ENCODE results near the gene CRELD2. TPM values are rescaled to one million over a fixed set of nuclear protein-coding genes. Genes with fewer than 3 reads are reported as not detected.

The CRELD2 gene
- polyA plus RNA-seq, 12 donors: 11.1 to 29.8 (median 18.2) TPM; not detected in 1

DNA sequence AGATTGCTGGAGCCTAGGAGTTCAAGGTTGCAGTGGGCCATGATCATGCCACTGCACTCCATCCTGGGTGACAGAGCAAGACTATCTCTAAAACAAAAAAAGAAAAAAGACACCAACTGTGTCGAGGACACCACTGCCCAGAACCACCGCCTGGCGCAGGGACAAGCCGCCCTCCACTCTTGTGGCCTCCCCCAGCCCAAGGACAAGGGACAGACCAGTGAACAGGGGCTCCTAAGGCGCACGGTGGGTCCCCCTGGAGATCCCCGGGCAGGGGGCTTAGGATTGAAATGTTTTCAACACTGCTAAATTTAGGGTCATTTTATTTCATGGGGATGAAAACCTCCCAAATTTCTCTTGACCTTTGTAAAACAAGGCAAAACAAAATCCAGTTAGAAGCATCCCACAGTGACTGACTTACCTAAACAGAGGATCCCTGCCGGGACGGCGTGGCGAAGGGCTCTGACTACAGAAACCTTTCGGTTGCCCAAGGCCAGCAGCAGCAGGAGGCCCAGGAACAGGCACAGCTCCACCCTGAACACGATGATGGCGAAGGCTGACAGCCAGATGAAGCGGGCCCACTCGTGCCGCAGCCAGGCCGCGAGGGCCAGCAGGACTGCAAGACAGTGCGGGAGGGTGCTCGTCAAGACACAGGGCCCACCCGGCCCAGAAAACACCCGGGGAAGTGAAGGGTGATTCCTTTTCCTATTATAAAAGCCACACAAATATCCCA is 8.8 kb upstream of the CRELD2 start:
- no peak for DNase-seq

DNA sequence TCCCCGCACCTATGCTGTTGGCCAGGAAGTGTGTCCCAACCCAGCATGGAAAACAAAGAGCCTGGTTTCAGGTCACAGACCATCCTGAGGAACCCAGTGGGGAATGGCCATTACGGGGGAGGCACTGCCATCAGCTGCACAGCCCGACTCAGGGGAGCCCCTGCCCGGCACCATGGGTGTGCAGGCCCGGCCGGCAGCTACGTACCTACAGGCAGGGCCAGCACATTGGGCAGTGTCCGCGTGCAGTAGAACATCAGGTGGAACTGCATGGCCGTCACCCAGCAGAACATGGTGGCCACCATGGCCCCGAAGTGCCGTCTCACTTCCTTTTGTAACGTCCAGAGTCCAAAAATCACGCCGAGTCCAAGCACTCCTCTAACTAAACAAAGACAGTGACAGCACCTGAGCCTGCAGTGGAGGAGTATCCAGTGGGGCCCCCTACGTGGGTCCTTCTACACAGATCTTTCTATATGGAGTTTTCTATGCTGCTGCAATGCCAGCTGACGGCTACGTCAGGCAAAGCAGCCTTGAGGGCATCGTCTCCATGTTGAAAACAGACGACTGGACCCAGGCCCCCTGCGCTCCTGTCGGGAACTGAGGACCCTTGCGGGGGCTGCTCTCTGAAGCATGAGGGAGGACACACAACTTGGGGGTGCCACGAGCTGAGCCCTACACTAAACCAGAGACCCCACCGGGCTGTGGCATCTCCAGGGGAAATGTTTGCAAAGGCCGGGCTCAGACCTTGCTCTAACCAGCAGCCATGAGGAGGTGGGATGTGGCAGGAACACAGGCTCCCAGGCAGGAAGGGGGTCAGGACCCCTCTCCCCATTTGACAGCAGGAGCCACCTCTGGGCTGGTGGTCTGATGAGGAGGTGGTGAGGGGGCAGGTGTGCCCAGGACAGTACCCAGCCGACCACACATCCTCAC is 7.9 kb upstream of the CRELD2 start:
- DNase-seq: no peak

DNA sequence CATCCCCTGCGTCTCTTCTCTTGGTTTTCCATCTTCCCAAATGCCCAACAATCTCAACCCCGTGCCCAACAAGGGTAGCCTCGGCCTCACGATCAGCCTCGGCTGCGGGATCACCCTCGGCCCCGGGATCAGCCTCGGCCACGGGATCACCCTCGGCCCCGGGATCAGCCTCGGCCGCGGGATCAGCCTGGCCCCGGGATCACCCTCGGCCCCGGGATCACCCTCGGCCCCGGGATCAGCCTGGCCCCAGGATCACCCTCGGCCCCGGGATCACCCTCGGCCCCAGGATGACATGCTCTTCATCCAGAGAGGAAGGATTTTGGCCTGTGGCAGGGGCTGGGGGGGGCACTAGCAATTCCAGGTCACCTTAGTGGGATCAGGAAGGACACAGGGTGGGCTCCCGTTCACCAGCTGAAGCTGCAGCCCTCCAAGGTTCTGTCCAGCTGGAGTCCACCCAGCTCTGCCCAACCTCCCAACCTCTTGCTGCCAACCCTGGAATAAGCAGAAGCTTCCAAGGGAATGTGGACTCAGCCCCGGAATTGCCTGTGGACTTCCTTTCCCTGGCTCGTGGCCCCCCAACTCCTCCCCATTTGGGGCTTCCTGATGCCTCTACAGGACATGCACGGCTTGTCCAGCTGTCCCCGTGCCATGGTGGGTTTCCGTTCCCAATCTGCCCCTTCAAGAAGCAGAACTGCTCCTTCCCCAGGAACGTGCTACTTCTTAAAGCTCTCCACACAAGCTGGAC is 6.4 kb upstream of the CRELD2 start:
- no peak for DNase-seq

DNA sequence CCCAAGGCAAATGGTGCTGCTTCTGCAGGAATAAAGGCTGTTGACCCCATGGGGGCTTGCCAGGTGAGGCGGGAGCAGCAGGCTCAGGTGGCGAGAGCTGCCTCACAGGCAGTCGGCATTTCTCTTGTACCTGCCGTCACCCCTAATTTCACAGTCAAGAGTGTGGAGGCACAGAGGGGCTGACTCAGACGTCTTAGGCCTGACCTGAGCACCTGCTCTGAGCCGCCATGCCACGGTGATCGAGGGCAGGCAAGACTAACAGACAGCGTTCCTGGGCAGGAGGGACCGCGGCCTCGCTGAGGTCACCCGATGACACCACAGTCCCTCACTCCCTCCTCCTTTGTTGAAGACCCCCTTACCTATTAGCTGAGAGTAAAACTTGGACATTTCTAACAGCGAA is 5.4 kb upstream of the CRELD2 start:
- no peak for DNase-seq

DNA sequence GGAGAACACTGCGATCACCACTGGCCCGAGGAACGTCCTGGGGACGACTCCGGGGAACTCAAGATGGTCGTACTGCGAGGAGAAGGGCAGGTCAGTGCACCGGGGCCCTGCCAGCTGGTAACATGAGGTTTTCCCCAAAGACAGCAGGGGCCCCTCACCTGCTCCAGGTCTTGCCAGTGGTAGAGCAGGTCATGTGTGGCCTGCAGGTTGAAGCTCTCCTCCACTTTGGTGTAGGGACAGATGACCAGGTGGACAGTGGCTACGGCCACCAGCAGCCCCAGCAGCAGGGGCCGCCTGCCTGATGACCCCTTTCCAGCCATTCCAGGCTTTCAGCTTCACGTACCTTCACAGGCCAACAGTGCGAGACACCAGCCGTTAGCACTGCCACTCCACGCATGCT is 5.0 kb upstream of the CRELD2 start:
- DNase-seq: no peak

DNA sequence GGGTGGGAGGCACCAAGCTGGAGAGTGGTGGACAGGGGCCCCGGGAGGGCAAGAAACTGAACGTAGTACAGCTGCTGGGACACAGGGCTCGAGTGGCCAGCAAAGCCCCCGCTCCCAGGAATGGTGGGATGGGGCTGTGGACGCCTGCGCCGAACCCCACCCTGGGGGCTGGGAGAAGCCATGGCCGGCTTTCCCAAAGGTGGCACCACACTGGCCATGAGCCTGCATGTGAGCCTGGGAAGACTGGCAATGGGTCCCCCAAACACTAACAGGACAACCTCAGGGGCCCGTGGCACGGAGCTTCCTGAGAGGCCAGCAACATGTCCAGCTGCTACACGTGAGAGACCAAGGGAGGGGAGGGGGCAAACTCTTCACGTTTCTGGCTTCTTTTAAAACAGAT is 4.2 kb upstream of the CRELD2 start:
- no peak for DNase-seq

DNA sequence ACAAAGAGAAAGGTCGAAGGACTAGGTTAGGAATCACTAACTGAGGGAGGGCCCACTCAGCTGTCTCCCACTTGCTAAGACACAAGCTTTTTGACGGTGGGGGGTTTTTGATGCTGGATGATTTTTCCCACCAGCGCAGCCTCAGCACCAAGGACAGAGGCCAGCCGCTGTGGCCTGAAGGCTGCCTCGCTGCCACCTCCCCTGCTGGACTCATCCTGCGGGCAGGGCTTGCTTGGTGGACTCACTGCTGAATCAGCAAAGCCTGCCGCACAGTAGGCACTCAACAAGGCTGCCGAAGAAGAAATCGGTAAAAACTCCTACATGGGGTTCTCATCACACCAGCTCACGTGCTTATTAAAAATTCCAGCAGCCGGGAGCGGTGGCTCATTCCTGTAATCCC is 2.8 kb upstream of the CRELD2 start:
- no peak for DNase-seq

DNA sequence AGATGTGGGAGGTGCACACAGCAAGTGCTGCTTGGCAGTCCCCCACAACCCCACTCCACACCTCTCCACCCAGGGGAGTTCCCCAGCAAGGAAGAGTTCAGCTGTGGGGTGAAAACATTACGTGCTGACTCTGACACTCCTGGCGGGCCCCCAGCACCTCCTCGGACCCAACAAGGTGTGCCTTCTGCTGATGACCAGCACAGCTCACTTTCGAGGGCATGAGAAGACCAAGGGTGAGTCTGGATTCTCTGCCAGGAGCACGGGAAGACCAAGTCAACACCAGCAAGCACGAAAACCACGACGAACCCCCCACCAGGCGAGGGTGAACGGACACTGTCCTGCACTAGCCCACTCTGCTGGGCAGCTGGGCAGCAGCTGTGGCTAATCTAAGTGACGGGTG is 1.6 kb upstream of the CRELD2 start:
- no peak for DNase-seq

DNA sequence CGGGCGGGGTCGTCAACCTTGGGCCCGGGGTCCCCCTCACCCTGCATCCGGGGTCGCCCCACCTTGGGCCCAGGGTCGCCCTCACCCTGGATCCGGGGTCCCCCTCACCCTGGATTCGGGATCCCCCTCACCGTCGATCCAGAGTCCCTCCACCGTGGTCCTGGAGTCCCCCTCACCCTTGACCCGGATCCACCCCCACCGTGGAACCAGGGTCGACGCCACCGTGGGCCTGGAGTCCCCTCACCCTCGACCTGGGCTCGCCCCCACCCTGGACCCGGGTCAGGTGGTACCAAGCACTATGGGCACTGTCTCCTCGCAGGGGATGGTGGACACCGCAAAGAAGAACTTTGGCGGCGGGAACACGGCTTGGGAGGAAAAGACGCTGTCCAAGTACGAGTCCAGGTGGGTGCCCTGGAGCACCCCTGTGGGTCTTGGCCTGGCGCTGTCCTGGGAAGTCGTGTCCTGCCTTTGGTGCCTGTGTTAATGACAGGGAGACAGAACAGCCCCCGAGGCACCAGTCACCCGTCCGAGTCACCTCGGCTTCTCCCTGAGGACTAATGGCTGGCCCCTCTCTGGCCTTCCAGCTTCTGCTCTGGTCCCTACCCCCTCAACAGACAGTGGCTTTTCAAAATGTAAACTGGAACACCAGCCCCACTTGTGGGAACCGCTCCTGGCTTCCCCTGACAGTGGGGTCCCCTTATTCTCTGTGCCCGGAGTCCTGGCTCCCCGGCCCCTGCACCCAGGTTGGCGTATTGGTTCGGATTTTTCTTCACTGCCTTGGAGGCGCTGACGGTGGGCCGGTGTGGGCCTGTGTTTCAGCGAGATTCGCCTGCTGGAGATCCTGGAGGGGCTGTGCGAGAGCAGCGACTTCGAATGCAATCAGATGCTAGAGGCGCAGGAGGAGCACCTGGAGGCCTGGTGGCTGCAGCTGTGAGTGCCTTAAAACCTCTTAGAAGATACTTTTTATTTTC is 762 bp downstream of the CRELD2 start:
- DNase-seq: no peak

DNA sequence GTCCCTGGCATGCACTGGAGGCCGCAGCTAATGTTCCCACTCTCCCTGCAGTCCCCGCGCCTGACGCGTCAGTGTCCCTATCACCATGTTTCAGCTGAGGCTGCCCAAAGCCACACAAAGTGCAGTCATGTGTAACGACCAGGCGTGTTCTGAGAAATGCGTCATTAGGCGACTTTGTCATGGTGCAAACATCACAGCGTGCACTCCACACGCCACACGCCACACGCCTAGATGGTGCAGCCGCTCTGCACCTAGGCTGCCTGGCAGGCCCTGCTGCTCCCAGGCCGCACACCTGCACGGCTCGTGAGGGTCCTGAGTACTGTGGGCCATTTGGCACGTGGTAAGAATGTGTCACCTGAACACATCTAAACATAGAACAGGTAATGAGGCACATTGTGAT is 2.4 kb downstream of the CRELD2 start:
- no peak for DNase-seq

DNA sequence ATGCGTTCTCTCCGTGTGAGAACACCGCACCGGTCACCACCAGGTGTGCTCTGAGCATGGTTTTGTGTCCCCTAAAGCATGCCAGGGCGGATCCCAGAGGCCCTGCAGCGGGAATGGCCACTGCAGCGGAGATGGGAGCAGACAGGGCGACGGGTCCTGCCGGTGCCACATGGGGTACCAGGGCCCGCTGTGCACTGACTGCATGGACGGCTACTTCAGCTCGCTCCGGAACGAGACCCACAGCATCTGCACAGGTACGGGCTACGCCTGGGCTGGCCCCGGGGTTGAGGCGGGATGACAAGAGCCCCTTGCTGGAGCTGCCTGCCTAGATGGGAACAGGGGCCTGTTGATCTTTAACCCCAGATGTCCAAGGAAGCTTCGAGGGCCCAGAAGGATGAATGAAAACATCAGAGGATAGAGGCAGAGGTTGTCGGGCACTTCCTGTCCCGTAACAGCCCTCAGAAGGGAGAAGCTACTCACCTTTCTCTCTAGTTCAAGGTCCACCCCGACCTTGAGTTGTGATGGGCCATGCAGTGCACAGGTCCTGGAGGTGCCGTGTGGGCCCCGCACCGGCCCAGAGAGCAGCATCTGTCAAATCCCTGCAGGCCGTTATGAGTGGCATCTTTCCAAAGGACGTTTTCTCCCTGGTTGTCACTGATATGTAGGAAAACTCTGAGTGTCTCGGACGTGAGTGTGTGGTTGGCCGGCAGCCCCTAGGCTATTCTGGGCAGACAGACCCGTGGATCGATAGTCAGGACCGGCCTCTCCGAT is 3.3 kb downstream of the CRELD2 start:
- DNase-seq: no peak

DNA sequence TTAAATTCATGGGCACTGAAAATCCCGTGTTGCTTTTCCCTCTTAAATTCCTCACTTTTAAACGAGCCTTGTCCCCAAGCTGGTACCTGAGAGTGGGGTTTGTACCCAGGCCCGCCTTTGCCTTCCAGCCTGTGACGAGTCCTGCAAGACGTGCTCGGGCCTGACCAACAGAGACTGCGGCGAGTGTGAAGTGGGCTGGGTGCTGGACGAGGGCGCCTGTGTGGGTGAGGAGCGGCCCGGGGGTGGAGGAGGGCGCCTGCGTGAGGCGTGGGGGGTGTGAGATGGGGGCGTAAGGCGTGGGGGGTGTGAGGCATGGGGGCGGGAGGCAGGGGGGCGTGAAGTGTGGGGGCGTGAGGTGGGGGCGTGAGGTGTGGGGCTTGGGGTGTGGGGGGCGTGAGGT is 4.0 kb downstream of the CRELD2 start:
- DNase-seq: no peak

DNA sequence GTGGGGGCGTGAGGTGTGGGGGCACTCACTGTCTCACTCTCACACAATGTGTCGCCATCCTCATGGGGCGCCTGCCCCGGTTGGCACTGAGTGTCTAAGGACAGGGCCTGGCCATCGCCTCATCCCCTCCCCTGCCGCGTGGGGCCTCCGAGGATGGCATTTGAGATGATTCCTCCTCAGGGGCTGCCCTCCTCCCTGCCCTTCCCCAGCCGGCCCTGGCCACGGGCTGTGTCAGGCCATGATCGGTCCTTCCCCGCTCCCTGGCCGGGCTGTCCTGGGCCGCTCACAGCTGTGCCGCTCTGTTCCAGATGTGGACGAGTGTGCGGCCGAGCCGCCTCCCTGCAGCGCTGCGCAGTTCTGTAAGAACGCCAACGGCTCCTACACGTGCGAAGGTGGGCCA is 4.5 kb downstream of the CRELD2 start:
- DNase-seq: no peak

DNA sequence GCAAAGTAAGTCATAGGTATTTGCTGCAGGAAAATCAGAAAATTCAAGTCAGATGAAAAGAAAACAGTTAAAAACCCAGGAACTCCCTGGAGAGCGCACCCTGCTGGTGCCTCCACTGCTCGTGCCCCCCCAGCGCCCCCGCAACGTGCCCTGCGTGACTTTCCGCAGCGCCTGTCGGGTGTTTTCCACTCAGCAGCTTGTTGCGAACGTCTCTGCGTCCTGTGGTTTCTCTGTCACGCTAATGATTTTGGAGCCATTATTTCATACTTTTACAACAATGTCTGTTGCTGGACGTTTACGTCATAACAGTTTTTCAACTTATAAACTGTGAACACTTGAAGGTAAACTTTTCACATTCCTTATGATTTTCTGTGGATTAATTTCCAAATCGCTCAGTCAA is 5.0 kb downstream of the CRELD2 start:
- no peak for DNase-seq

DNA sequence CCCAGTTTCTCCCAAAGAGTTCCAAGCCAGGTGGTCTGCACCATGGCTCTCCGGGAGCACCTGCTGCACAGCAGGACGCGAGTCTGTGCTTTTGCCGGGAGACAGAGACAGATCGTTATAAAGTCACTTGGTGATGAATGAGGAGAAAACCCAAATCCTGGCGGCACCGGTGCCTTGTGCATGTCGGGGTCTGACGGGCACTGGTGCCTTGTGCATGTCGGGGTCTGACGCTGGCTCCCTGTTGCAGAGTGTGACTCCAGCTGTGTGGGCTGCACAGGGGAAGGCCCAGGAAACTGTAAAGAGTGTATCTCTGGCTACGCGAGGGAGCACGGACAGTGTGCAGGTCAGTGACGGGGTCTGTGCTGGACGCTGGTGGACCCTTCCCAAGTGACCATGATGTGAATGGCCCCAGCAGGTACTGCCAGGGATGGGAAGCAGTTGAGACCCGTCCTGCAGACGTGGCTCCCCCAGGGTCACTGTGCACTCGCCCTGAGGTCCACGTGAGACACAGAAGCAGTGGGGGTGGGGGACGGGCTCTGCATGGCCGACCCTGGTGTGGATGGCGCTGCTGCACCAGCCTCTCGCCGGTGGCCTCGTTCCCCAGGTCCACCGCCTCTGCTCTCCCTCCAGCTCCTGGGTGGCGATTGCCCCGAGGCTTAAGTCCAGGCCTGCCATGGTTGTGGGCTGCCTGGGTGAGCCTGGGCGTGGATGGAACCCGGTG is 5.8 kb downstream of the CRELD2 start:
- DNase-seq: no peak

DNA sequence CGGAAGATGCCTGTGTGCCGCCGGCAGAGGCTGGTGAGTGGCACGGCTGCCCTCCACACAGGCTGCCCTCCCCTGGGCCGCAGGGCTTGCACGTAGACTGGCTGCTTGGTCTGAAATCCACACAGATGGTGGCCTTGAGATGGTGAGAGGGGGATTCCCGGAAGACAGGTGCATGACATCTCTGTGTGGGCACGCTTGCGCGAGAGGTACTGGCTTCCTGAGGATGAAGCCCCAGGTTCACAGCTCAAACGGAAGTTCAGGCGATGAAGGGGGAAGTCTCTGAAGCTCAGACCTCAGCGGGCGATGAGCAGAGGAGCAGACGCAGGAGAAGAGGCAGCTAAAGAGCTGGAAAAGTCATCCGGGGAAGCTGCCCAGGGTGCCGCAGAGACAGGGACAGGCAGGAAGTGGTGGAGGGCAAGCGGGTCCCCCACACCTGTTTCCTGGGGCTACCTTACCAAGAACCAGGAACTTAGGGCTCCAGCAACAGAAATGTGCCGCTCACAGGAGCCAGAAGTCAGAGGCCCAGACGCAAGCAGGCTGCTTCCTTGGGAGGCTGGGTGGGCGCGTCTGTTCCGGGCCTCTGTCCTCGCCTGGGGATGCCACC is 7.2 kb downstream of the CRELD2 start:
- no peak for DNase-seq

DNA sequence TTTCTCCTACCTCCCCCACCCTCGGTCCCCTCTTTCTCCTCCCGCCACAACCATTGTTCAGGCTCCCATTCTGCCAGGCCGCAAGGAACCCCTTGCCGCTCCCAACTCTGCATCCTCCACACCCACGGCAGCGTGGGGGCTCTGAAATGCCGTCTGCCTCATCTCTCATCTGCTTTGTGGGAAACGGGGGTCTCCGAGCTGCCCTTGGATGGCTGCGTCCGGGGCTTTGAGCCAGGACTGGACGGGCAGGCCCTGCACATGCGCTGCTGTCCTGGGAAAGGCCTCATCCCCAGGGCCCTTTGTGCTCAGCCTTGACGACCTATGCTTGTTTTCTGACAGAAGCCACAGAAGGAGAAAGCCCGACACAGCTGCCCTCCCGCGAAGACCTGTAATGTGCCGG is 8.5 kb downstream of the CRELD2 start:
- DNase-seq: no peak

DNA sequence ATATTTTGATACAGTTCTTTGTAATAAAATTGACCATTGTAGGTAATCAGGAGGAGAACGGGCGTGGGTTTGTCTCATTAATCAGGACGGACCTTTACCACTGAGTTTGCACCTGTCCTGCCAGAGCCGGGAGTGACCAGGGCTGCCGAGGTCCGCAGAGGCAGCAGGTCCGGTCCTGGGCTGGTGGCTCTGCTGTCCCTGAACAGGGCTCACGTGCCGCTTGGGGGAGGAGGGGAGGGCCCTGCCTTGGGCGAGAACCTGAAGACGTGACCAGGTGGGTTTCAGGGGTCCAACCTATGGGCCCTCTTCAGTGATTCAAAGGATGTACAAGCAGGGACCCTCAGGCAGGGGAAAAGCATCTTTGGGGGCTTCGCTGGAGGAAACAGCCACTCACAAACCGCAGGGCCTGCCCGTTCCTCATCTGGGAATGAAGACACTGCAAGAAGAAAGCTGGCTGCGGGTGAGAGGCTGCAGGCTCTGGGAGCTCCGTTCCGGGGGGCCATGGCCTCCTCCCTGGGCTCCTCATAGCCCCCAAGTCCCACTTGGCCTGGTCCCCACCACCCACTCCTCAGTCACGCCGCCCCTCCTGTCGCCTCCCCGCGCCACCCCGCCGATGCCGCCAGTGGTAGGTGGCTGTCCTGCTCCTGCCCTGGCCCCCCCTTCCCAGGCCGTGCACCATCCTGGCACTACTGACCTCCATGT is 9.2 kb downstream of the CRELD2 start:
- DNase-seq: no peak

DNA sequence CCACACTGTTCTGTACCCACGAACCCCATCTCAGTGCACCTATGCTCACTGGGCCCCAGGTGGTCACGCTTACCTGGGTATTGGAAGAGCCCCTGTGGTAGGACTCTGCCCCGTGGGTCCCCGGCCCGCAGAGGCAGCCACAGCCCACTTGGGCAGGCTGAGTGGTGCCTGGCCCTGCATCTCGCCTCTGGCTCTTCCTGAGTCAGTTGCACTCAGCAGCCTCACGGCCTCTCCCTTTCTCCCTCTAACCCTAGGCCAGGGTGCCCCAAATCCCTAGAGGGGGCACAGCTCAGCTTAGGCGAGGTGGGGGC is 9.7 kb downstream of the CRELD2 start:
- DNase-seq: no peak

All from muscle of arm (tissue), 12 donors.